ENCODE results near the gene CAPN1. TPM values are rescaled to one million over a fixed set of nuclear protein-coding genes. Genes with fewer than 3 reads are reported as not detected.

The CAPN1 gene
- total and polyA plus RNA-seq, 9 of the 15 experiments (the other 6 are each of a cell fraction or from before 2014, with no cell fraction given), result 3.5 to 199 (median 61.6) TPM

DNA sequence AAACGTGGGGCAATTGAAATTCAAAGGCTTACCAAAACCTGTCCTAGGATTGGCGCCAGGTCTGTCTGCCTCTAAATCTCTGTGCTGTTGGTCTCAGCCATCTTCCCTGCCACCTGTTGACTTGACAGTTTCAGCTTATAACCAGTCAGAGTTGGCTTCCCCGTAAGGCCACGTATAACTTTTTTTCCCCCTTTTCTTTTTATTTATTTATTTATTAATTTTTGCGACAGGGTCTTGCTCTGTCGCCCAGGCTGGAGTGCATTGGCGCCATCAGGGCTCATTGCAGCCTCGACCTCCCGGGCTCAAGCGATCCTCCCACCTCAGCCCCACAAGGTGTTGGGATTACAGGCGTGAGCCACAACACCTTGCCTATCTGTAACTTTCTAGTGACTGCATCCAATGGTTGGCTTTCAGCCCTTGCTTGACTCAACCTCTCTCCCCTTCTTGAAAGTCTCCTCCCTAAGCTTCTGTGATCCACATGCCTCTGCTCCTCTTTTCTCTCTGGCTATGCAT is 46.0 kb upstream of the CAPN1 start:
- H3K27me3 ChIP-seq (ENCODE audit: control insufficient read depth in 2 of 2, insufficient read depth in 2 of 2, low read length in 2 of 2), result no peaks in the 10 kb centered on the region; a peak in 1 of 5 replicates
- no peaks in the 10 kb centered on the region for H3K9me3 ChIP-seq (replicated peaks; ENCODE audit: control insufficient read depth, insufficient read depth, low read depth, low read length)
- FAIRE-seq (no peak), DNase-seq (ENCODE audit: extremely low read depth in 1 of 4, low spot score in 3 of 4) (no peak), ATAC-seq (no peak)
- H2AFZ ChIP-seq (ENCODE audit: low read depth, low read length), result peak overlapping the region; percentile 94
- TF ChIP-seq MAFF (IDR thresholded peaks at IDR 0.05; ENCODE audit: low read length) (no peak), BCOR (IDR thresholded peaks at IDR 0.05) (no peak), ZNF184 (CRISPR knock-in tag; IDR thresholded peaks at IDR 0.05) (no peak), KHSRP (IDR thresholded peaks at IDR 0.05) (no peak), ZFPM2 (CRISPR knock-in tag; IDR thresholded peaks at IDR 0.05) (no peak), ZNF57 (CRISPR knock-in tag; IDR thresholded peaks at IDR 0.05) (no peak), ESRRB (CRISPR knock-in tag; IDR thresholded peaks at IDR 0.05; ENCODE audit: borderline replicate concordance) (no peak), KLF13 (tag; IDR thresholded peaks at IDR 0.05; ENCODE audit: borderline replicate concordance, low read depth) (no peak), POLR2G (IDR thresholded peaks at IDR 0.05; ENCODE audit: low read depth, low read length) (no peak), RAD51 (IDR thresholded peaks at IDR 0.05; ENCODE audit: borderline replicate concordance, low read depth) (no peak)
- TF ChIP-seq, protein P1, sequence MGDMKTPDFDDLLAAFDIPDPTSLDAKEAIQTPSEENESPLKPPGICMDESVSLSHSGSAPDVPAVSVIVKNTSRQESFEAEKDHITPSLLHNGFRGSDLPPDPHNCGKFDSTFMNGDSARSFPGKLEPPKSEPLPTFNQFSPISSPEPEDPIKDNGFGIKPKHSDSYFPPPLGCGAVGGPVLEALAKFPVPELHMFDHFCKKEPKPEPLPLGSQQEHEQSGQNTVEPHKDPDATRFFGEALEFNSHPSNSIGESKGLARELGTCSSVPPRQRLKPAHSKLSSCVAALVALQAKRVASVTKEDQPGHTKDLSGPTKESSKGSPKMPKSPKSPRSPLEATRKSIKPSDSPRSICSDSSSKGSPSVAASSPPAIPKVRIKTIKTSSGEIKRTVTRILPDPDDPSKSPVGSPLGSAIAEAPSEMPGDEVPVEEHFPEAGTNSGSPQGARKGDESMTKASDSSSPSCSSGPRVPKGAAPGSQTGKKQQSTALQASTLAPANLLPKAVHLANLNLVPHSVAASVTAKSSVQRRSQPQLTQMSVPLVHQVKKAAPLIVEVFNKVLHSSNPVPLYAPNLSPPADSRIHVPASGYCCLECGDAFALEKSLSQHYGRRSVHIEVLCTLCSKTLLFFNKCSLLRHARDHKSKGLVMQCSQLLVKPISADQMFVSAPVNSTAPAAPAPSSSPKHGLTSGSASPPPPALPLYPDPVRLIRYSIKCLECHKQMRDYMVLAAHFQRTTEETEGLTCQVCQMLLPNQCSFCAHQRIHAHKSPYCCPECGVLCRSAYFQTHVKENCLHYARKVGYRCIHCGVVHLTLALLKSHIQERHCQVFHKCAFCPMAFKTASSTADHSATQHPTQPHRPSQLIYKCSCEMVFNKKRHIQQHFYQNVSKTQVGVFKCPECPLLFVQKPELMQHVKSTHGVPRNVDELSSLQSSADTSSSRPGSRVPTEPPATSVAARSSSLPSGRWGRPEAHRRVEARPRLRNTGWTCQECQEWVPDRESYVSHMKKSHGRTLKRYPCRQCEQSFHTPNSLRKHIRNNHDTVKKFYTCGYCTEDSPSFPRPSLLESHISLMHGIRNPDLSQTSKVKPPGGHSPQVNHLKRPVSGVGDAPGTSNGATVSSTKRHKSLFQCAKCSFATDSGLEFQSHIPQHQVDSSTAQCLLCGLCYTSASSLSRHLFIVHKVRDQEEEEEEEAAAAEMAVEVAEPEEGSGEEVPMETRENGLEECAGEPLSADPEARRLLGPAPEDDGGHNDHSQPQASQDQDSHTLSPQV (IDR thresholded peaks at IDR 0.05), result no peak
- TF ChIP-seq, protein P2, sequence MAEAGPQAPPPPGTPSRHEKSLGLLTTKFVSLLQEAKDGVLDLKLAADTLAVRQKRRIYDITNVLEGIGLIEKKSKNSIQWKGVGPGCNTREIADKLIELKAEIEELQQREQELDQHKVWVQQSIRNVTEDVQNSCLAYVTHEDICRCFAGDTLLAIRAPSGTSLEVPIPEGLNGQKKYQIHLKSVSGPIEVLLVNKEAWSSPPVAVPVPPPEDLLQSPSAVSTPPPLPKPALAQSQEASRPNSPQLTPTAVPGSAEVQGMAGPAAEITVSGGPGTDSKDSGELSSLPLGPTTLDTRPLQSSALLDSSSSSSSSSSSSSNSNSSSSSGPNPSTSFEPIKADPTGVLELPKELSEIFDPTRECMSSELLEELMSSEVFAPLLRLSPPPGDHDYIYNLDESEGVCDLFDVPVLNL (CRISPR knock-in tag; IDR thresholded peaks at IDR 0.05; ENCODE audit: low read depth), result 0 out of 2 replicates have a peak, but pooled peaks have one; percentile 13
- TF ChIP-seq, protein P3, sequence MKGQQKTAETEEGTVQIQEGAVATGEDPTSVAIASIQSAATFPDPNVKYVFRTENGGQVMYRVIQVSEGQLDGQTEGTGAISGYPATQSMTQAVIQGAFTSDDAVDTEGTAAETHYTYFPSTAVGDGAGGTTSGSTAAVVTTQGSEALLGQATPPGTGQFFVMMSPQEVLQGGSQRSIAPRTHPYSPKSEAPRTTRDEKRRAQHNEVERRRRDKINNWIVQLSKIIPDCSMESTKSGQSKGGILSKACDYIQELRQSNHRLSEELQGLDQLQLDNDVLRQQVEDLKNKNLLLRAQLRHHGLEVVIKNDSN (CRISPR knock-in tag; IDR thresholded peaks at IDR 0.05), result 0 out of 2 replicates have a peak, but pooled peaks have one; percentile 3
- peak overlapping the region; percentile 98 for H3K4me2 ChIP-seq (ENCODE audit: insufficient read depth, low read length)
- in situ Hi-C loops (cut with MboI), result no loop called here
- H3K9ac ChIP-seq (ENCODE audit: insufficient read depth in 1 of 2, low read depth in 2 of 2, low read length in 2 of 2), result peak overlapping the region; percentile 98 to 99
- intact Hi-C loops (cut with micrococcal nuclease), result loop anchor here (2.0 kb wide), 2 partner anchors 33 to 45 kb away; partner anchors contain the start of gene CAPN1
- WGBS (ENCODE audit: insufficient coverage, low coverage, missing lambda C conversion rate), result 22% methylated on average over 11 of the region's 11 CpGs
- POLR2A ChIA-PET, result interaction anchor here (0.5 to 8.4 kb wide), 28 partner anchors 9 to 363 kb away, joined by 3 to 182 read pairs (median 4); partner anchors contain the start of genes CAPN1, FAU, MAJIN and MALAT1
- H3K27ac ChIP-seq (ENCODE audit: extremely low read depth, low read depth, low read length), result peak overlapping the region; percentile 98
- no TSS peak for BruUV-seq (replicated peaks)
- H3K9me1 ChIP-seq (ENCODE audit: control insufficient read depth, insufficient read depth, low read length), result peaks cover 4% of the 10 kb centered on the region
- peak overlapping the region; percentile 96 for H3K4me3 ChIP-seq
- H3K4me1 ChIP-seq (replicated peaks in 1 of 2; ENCODE audit: control insufficient read depth in 2 of 2, insufficient read depth in 2 of 2, low read length in 2 of 2), result peaks cover 21 to 44% of the 10 kb centered on the region in 2 experiments; a peak in 4 of 5 replicates
- peaks cover 7% of the 10 kb centered on the region; the same call in 1 of the 2 replicates for H4K20me1 ChIP-seq (replicated peaks; ENCODE audit: control insufficient read depth, insufficient read depth, low read length)
- H3K79me2 ChIP-seq (ENCODE audit: control insufficient read depth, insufficient read depth, low read length), result peaks cover 41% of the 10 kb centered on the region
- peaks cover 25% of the 10 kb centered on the region for H3K36me3 ChIP-seq (ENCODE audit: control insufficient read depth, insufficient read depth, low read length)
- CTCF ChIA-PET (ENCODE audit: low intra/inter-chr PET ratio), result no interaction called here

Data from K562 (cell line).